BJ (cell line): Measurements from ENCODE around the gene MMP20. TPM values are rescaled to one million over a fixed set of nuclear protein-coding genes. Genes with fewer than 3 reads are reported as not detected.

Experiments
- CTCF ChIA-PET: fragments of 350-600 bp; formaldehyde crosslinking; extraction: SDS; loops from one replicate; lab custom pipeline; 2021; ENCODE audit warnings: antibody characterized with exemption, inconsistent platforms; lab: Yijun Ruan, JAX
- POLR2A ChIA-PET: fragments of 300-600 bp; sonication (Branson Sonifier 250); formaldehyde crosslinking; extraction: SDS; loops from one replicate; lab custom pipeline; 2021; ENCODE audit warnings: antibody characterized with exemption; lab: Charles Lee
- DNase-seq: peaks from one replicate; pipeline ENCODE4 v3.0.0-alpha.2; 2011; ENCODE audit warnings: low read depth
- H3K27me3 ChIP-seq: 2 replicates; pipeline ENCODE4 v1.6.0; 2011; ENCODE audit warnings: low read length; ENCODE audit not compliant: control insufficient read depth, insufficient read depth
- H3K36me3 ChIP-seq: 2 replicates; pipeline ENCODE4 v1.5.1; 2011; ENCODE audit warnings: low read length; ENCODE audit not compliant: control insufficient read depth, insufficient read depth
- H3K4me3 ChIP-seq: 2 replicates; pipeline ENCODE4 v1.5.1; 2011; ENCODE audit warnings: low read depth, mild to moderate bottlenecking, control low read depth, low read length
- polyA plus RNA-seq: library from polyadenylated mRNA; depleted of rRNA; stranded (reverse); fragments of >200 nt; gene quantifications from 2 replicates; pipeline ENCODE4 v1.2.3, GENCODE V29; 2011
- TF ChIP-seq, protein P1 (sequence below): IDR thresholded peaks from 2 replicates; pipeline ENCODE4 v1.5.1; 2011; ENCODE audit warnings: low read depth, mild to moderate bottlenecking, control low read depth, inconsistent platforms, low read length, moderate library complexity; ENCODE audit not compliant: insufficient read depth

The MMP20 gene
- polyA plus RNA-seq, 1 experiment, result not detected

DNA sequence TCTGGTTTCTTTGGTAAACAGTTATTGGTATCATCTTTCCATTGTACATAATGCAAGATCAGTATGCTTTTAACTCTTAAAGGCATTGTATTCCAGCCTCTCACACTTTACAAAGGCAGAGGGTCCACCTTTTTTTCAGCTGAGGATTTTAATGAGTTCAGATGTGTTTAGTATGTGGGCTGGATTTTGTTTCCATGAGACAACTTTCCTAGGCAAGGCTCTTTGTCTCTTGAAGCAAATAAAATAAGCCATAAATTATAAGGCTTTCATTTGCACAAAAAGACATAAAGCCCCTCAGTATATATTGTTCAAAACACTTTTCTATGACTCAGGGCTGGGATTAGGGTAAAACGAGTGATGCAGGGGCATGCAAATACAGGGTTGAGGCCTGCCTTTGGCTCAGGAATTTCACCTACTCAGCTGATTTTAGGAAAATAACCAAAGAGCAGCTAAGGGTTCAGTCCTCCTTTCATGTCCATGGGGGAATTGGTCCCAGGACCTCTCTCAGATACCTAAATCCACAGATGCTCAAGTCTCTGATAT, 7.6 kb downstream of the MMP20 start:
- CTCF ChIA-PET, result interaction anchor here (0.6 to 1.4 kb wide), 2 partner anchors 15 to 323 kb away, joined by 3 to 5 read pairs; no protein-coding TSS in a partner anchor
- peaks cover 1% of the 10 kb centered on the region; the same call in 1 of the 2 replicates for H3K27me3 ChIP-seq
- no peaks in the 10 kb centered on the region for H3K36me3 ChIP-seq
- TF ChIP-seq, protein P1, sequence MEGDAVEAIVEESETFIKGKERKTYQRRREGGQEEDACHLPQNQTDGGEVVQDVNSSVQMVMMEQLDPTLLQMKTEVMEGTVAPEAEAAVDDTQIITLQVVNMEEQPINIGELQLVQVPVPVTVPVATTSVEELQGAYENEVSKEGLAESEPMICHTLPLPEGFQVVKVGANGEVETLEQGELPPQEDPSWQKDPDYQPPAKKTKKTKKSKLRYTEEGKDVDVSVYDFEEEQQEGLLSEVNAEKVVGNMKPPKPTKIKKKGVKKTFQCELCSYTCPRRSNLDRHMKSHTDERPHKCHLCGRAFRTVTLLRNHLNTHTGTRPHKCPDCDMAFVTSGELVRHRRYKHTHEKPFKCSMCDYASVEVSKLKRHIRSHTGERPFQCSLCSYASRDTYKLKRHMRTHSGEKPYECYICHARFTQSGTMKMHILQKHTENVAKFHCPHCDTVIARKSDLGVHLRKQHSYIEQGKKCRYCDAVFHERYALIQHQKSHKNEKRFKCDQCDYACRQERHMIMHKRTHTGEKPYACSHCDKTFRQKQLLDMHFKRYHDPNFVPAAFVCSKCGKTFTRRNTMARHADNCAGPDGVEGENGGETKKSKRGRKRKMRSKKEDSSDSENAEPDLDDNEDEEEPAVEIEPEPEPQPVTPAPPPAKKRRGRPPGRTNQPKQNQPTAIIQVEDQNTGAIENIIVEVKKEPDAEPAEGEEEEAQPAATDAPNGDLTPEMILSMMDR, result no peak
- no peak overlapping the region for H3K4me3 ChIP-seq
- POLR2A ChIA-PET, result no interaction called here
- DNase-seq, result no peak

DNA sequence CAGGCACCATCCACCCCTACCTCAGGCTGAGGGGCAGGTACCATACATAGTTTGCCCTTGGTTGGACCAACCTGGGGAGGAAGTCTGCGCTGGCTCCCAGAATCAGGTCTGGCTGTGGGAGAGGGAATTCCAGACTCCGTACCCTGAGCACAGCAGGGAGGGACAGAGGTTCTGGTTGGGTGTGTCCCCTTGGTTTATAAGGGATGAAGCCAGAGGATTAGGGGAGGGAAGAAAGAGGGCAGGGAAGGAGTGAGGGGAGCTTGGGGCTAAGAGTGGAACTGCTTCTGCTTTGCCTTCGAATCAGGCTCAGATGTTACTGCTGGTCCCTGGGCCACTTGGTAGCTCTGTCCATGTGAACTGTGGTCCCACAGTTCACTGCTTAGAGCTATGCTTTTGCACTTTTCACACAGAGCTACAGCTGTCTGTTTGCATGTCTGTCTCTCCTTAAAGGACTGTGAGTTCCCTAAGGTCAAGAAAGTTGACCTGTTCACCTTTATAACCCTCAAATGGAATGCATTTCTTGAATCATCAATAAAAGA, 9.2 kb downstream of the MMP20 start:
- Histone ChIP-seq H3K4me3 (no peak overlapping the region), H3K36me3 (no peaks in the 10 kb centered on the region), H3K27me3 (0 out of 2 replicates have a peak, but pooled peaks cover 1% of the 10 kb centered on the region)
- ChIA-PET CTCF (interaction anchor here (1.0 kb wide), 1 partner anchor 51 kb away, joined by 4 read pairs; no protein-coding TSS in a partner anchor), POLR2A (no interaction called here)
- TF ChIP-seq, protein P1, result no peak
- DNase-seq, result no peak

GRCh38 chr11:102615077-102615893, 9.8 kb downstream of the MMP20 start:
- Histone ChIP-seq H3K4me3 (no peak overlapping the region), H3K36me3 (no peaks in the 10 kb centered on the region), H3K27me3 (0 out of 2 replicates have a peak, but pooled peaks cover 1% of the 10 kb centered on the region)
- TF ChIP-seq, protein P1, result no peak
- DNase-seq, result no peak
- POLR2A ChIA-PET, result no interaction called here
- CTCF ChIA-PET, result interaction anchor here (0.6 to 2.1 kb wide), 4 partner anchors 45 to 321 kb away, joined by 3 to 8 read pairs (median 4); no protein-coding TSS in a partner anchor

GRCh38 chr11:102614485-102614884, 10.6 kb downstream of the MMP20 start:
- DNase-seq, result no peak
- Histone ChIP-seq H3K4me3 (no peak overlapping the region), H3K36me3 (no peaks in the 10 kb centered on the region), H3K27me3 (peaks cover 1% of the 10 kb centered on the region; the same call in 1 of the 2 replicates)
- POLR2A ChIA-PET, result no interaction called here
- CTCF ChIA-PET, result interaction anchor here (0.6 to 2.5 kb wide), 7 partner anchors 12 to 326 kb away, joined by 5 to 19 read pairs (median 8); no protein-coding TSS in a partner anchor
- TF ChIP-seq, protein P1, result no peak

DNA sequence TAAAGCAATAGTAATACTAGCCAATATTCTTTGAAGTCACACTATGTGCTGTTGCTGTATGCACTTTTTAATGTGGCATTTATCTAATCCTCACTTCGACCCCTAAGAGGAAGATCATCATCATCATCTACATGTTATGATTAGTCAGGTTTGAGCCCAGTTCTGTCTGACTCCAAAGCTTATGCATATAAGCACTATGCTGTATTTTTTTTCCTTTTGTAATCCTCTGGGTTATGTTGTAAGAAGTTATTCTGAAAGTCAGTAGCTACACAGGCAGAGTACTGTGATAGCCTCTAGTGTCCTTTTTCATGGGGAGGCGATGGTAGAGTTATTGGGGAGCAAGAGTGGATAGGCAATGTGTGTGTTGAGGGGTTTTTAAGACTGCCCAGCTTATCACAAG, 11.1 kb downstream of the MMP20 start:
- H3K36me3 ChIP-seq, result no peaks in the 10 kb centered on the region
- TF ChIP-seq, protein P1, result no peak
- no peak for DNase-seq
- H3K27me3 ChIP-seq, result peaks cover 1% of the 10 kb centered on the region; the same call in 1 of the 2 replicates
- POLR2A ChIA-PET, result no interaction called here
- no peak overlapping the region for H3K4me3 ChIP-seq
- CTCF ChIA-PET, result interaction anchor here (0.8 to 2.5 kb wide), 12 partner anchors 11 to 344 kb away, joined by 3 to 19 read pairs (median 6); no protein-coding TSS in a partner anchor
